Measurements from ENCODE around the gene SLC25A44. TPM values are rescaled to one million over a fixed set of nuclear protein-coding genes. Genes with fewer than 3 reads are reported as not detected.
A peak's percentile ranks its signal among the peaks of the same experiment; 100 is the strongest.

Gene SLC25A44
- total RNA-seq, 1 donor from 2014 or later = 20.4 TPM

DNA sequence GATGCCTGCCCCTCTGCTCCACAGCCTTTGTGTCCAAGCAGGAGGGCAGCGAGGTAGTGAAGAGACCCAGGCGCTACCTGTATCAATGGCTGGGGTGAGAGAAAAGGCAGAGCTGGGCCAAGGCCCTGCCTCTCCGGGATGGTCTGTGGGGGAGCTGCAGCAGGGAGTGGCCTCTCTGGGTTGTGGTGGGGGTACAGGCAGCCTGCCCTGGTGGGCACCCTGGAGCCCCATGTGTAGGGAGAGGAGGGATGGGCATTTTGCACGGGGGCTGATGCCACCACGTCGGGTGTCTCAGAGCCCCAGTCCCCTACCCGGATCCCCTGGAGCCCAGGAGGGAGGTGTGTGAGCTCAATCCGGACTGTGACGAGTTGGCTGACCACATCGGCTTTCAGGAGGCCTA, 48.8 kb downstream of the SLC25A44 start:
- DNase-seq (ENCODE audit: low spot score, unreplicated experiment) = no peak
- Mint-ChIP-seq H3K9me3 (ENCODE audit: low read depth) (no peaks in the 10 kb centered on the region), H3K4me1 (ENCODE audit: low read depth) (peaks cover 4% of the 10 kb centered on the region), H3K27me3 (no peaks in the 10 kb centered on the region), H3K27ac (peak overlapping the region; percentile 76), H3K4me3 (ENCODE audit: low read depth) (no peak overlapping the region), H3K36me3 (ENCODE audit: insufficient read depth) (peaks cover 7% of the 10 kb centered on the region)
- TF ChIP-seq, protein P1, sequence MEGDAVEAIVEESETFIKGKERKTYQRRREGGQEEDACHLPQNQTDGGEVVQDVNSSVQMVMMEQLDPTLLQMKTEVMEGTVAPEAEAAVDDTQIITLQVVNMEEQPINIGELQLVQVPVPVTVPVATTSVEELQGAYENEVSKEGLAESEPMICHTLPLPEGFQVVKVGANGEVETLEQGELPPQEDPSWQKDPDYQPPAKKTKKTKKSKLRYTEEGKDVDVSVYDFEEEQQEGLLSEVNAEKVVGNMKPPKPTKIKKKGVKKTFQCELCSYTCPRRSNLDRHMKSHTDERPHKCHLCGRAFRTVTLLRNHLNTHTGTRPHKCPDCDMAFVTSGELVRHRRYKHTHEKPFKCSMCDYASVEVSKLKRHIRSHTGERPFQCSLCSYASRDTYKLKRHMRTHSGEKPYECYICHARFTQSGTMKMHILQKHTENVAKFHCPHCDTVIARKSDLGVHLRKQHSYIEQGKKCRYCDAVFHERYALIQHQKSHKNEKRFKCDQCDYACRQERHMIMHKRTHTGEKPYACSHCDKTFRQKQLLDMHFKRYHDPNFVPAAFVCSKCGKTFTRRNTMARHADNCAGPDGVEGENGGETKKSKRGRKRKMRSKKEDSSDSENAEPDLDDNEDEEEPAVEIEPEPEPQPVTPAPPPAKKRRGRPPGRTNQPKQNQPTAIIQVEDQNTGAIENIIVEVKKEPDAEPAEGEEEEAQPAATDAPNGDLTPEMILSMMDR (IDR thresholded peaks at IDR 0.05; ENCODE audit: unreplicated experiment) = no peak

DNA sequence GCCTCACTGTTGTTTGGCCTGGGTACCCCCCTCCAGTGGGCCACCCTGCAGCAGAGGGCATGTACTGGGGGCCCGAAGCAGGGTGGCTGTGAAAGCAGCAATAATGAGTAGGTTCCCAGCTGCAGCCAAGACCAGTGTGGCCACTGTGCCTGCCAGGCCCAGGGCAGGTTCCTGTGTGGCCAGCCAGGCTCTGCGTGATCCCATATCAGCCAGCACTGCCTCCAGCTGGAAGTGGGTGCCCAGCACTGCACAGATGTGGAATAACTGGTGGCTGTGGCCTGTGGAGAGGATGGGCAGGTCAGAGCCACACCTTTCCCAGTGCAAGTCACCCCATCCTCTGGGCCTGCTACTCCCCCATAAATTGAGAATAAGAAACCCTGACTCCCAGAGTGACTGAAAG, 50.2 kb downstream of the SLC25A44 start:
- peaks cover 4% of the 10 kb centered on the region for H3K4me1 Mint-ChIP-seq (ENCODE audit: low read depth)
- no peak overlapping the region for H3K27ac Mint-ChIP-seq
- H3K9me3 Mint-ChIP-seq (ENCODE audit: low read depth) = no peaks in the 10 kb centered on the region
- no peak for DNase-seq (ENCODE audit: low spot score, unreplicated experiment)
- no peak overlapping the region for H3K4me3 Mint-ChIP-seq (ENCODE audit: low read depth)
- H3K36me3 Mint-ChIP-seq (ENCODE audit: insufficient read depth) = peaks cover 6% of the 10 kb centered on the region
- H3K27me3 Mint-ChIP-seq = no peaks in the 10 kb centered on the region
- TF ChIP-seq, protein P1 (IDR thresholded peaks at IDR 0.05; ENCODE audit: unreplicated experiment) = no peak

DNA sequence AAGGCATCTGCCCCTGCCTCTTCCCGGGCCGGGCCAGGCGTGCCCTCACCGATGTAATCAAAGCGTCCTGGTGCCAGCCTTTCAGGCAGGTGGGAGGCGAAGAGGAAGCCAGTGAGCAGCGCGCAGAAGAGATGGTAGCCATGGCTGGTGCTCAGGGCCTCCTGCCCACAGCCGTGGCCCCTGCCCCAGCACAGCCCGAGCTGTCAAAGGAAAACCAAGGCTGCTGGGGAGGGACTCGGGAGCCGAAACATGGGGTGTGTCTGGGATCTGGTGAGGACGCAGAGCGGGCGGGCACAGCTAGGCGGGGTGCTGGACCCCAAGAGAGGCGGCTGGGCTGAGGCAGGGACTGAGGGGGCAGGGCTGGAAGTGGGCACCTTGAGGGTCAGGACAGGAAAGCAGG, 50.8 kb downstream of the SLC25A44 start:
- H3K9me3 Mint-ChIP-seq (ENCODE audit: low read depth) = no peaks in the 10 kb centered on the region
- no peak for DNase-seq (ENCODE audit: low spot score, unreplicated experiment)
- peaks cover 4% of the 10 kb centered on the region for H3K4me1 Mint-ChIP-seq (ENCODE audit: low read depth)
- H3K27me3 Mint-ChIP-seq = no peaks in the 10 kb centered on the region
- H3K4me3 Mint-ChIP-seq (ENCODE audit: low read depth) = no peak overlapping the region
- TF ChIP-seq, protein P1 (IDR thresholded peaks at IDR 0.05; ENCODE audit: unreplicated experiment) = no peak
- H3K27ac Mint-ChIP-seq = peak overlapping the region; percentile 49
- peaks cover 7% of the 10 kb centered on the region for H3K36me3 Mint-ChIP-seq (ENCODE audit: insufficient read depth)

DNA sequence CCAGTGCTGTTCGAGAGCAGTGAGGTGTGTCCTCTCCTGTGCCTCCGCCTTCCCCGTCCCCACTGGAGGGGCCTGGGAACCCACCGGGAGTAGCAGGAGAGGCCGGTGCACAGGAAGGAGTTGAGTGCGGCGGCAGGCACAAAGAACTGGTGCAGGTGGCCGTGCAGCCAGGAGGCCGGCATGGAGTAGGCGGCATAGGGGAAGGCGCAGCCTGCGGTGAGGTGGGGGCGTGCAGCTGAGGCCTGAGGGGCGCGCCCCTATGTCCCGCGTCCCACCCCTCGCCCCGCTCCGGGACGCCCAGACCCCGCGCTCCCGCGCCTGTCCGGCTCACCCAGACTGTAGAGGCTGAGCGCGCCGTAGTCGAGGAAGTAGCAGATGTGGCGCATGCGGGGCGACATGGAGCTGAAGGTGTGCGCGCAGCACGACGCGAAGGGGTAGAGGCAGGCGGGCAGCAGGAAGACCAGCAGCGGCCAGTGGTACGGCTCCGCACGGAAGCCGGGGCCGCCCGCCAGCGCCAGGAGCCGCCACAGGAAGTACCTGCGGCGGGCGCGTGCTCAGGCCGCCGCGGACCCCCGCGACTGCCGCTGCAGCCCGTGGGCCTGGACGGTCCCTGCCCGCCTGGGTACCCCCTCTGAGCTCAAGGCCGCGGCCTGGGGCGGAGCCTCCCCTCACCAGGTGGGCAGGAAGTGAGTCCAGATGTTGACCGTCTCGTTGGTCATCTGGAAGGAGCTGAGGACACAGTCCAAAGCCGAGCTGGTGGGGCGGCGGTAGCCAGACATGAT, 51.7 kb downstream of the SLC25A44 start:
- no peak for DNase-seq (ENCODE audit: low spot score, unreplicated experiment)
- Mint-ChIP-seq H3K27ac (peak overlapping the region; percentile 88), H3K9me3 (ENCODE audit: low read depth) (no peaks in the 10 kb centered on the region), H3K27me3 (no peaks in the 10 kb centered on the region), H3K36me3 (ENCODE audit: insufficient read depth) (peaks cover 7% of the 10 kb centered on the region), H3K4me1 (ENCODE audit: low read depth) (peaks cover 4% of the 10 kb centered on the region), H3K4me3 (ENCODE audit: low read depth) (peak overlapping the region; percentile 31)
- TF ChIP-seq, protein P1 (IDR thresholded peaks at IDR 0.05; ENCODE audit: unreplicated experiment) = no peak

DNA sequence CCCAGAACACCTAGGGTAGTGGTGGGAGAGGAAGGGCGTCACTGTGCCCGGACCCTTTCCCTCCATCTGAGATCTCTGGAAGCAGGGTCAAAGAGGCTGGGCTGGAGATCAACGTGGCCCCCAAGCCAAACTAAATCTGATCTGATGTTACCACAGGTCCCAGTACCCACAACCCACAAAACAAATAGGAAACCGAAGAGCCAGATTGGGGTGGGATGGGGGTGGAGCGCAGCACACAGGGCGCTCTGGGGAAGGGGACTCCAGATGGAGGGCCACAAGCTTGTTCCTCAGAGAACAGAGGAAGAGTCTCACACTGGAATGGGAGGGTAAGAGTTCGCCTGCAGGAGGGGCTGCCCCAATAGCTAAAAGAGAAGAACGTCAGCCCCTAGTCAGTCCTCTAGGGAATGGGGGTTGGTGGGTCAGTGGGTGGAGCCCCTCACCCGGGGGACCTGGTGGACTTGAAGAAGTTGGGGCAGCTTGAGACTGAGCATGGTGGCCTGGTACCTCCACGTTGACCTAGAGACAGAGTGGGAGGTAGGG, 52.4 kb downstream of the SLC25A44 start:
- peaks cover 4% of the 10 kb centered on the region for H3K4me1 Mint-ChIP-seq (ENCODE audit: low read depth)
- TF ChIP-seq, protein P1 (IDR thresholded peaks at IDR 0.05; ENCODE audit: unreplicated experiment) = no peak
- DNase-seq (ENCODE audit: low spot score, unreplicated experiment) = no peak
- peak overlapping the region; percentile 26 for H3K4me3 Mint-ChIP-seq (ENCODE audit: low read depth)
- no peaks in the 10 kb centered on the region for H3K9me3 Mint-ChIP-seq (ENCODE audit: low read depth)
- H3K27ac Mint-ChIP-seq = peak overlapping the region; percentile 88
- H3K27me3 Mint-ChIP-seq = no peaks in the 10 kb centered on the region
- H3K36me3 Mint-ChIP-seq (ENCODE audit: insufficient read depth) = peaks cover 4% of the 10 kb centered on the region

Data from progenitor cell of endocrine pancreas (in vitro differentiated cells).